Adrenal gland (tissue), 5 donors: Measurements from ENCODE around the gene MAN1A2.

Source experiments
- POLR2A ChIP-seq, 2 donors: fragments of 450-650 bp; IDR thresholded peaks; one replicate each; pipeline ENCODE4 v1.6.1; 2017; ENCODE audit warnings: antibody characterized with exemption in 2 of 2, mild to moderate bottlenecking in 2 of 2, moderate library complexity in 1 of 2
- TF ChIP-seq, protein P1 (sequence below), 6 experiments: fragments of 450-650 bp in 4 of 6; fragments of 200-600 bp in 2 of 6; sonication (generic) in 1 of 6; IDR thresholded peaks; 1 replicate in 5 of 6; 2 replicates in 1 of 6; pipeline versions ENCODE4 v1.5.1 to v1.8.0; 2016 to 2021; ENCODE audit warnings: antibody characterized with exemption in 6 of 6, mild to moderate bottlenecking in 2 of 6, moderate library complexity in 1 of 6
- donor health status: DM: no; HTN: no; CAD: no.

DNA sequence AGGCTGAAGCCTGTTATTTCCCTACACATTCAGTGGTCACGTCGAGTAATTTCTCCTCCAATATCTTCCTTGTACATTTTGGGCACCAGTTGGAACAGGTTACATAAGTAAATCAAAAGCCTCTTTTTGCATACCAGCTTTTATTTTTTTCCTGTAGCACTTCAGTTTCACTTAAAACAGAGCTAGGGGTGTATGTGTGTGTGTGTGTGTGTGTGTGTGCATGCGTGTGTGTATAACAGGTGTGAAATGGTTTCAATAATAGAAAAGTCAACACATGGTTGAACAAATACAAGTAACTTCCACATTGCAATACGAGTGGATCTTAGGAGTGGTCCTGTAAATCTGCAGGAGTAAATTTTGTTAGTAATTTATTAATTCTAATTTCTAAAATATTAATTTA, 3.0 kb upstream of the MAN1A2 start:
- TF ChIP-seq, protein P1, sequence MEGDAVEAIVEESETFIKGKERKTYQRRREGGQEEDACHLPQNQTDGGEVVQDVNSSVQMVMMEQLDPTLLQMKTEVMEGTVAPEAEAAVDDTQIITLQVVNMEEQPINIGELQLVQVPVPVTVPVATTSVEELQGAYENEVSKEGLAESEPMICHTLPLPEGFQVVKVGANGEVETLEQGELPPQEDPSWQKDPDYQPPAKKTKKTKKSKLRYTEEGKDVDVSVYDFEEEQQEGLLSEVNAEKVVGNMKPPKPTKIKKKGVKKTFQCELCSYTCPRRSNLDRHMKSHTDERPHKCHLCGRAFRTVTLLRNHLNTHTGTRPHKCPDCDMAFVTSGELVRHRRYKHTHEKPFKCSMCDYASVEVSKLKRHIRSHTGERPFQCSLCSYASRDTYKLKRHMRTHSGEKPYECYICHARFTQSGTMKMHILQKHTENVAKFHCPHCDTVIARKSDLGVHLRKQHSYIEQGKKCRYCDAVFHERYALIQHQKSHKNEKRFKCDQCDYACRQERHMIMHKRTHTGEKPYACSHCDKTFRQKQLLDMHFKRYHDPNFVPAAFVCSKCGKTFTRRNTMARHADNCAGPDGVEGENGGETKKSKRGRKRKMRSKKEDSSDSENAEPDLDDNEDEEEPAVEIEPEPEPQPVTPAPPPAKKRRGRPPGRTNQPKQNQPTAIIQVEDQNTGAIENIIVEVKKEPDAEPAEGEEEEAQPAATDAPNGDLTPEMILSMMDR (IDR thresholded peaks at IDR 0.05) = no peak
- no peak for TF ChIP-seq POLR2A (IDR thresholded peaks at IDR 0.05)
